ENCODE results near the gene FGGY.

The FGGY gene

DNA sequence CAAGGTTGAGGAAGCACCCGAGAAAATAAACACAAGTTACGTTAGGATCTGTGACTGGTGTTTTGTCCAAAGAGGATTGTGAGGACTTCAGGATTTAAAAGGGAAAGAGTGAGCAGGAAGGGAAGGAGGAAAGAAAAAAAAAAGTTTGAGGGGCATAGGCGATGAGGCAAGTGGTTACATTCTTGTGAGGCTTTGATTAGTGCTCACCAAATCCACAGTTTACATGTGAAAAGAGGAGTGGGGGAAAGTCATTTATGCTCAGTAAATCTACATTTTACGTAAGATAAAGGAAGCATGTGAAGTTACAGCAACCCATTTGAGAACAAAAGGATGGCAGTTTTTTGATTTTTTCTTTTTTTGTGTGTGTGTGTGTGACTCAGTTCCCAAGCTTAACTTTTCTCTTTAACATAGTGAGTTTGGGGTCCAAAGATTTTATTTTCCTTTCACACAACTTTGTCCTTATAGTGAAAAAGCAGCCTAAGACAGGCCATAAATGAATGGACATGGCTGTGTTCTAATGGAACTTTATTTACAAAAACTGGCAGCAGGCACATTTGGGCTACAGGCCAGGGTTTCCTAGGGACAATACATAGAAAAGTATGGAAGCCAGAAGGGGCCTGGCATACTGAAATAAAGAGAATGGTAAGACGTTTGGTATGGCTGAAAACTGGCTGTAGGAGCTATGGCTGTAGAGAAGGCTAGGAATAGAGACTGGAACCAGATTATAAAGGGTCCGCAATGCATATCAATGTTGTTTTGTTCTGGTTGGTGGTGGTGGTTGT is 121.7 kb downstream of the FGGY start:
- no peak for DNase-seq

GRCh38 chr1:59419361-59420140 is 122.7 kb downstream of the FGGY start:
- DNase-seq = no peak

- DNase-seq = no peak
Measured at GRCh38 chr1:59421232-59421920, 124.5 kb downstream of the FGGY start.

DNA sequence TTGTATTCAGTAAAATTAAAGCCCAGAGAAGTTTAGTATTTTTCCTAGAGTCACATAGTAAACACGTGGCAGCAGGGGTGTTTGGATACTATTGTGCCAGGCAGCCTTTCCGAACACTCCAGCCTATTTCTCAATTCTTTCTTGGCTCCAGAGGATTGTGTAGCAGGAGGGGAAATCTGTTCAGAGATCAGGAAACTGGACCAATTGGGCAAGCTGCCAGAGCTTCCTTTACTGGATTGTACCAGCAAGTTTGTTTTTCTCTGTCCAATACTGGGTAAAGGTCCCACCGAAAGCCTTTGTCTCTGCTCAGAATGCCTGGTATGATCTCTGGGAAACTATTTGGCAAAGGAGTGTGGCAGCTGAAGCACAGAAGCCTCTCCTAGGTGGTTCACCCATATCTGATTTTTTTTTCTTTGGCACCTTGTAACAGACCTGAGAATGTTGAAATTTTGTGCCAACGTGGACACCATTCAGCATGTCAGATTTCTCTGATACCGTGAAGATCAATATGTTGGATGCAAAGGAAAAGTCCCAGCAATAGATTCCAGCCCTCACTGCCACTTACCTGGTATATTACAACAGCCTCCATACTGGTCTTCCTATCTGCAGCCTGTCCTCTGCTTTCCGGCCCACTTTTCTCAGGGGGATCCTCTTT is 126.2 kb downstream of the FGGY start:
- DNase-seq = no peak

DNA sequence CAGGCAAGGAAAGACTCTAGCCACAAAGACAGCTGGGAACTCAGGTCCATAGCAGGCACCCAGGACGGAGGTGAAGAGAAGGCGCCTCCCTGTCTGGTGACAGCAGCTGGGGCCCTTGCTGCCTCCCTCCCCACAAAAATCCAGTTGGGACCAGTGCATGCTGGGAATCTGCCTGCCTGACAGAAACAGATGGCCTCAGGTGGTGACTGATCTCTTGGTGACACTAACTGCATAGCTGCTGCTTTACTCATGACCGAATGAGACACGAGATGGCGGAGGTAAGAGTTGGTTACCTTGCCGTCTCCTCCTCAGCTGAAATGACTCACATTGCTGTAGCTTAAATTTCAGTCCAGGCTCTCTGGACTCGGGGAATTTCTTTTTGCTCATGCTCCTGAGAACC is 130.3 kb downstream of the FGGY start:
- DNase-seq = no peak

DNA sequence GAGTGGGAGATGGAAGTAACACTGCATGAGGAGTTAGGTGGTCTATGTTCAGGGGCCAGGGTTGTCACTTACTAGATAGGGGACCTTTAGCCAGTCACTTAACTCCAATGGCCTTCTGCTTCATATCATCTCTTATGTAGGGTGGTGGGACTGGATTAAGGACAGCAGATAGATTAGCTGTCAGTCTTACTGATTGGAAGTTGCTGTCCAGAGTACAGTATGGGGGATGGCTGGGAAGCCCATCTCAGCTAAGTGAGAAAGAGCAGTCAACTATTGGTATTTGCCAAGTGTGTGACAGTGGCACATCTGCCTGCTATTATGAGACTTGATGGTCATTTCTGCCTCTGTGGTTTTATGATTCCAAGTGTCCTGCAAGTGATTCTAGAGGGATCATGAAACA is 130.9 kb downstream of the FGGY start:
- DNase-seq = no peak

- no peak for DNase-seq
Measured at GRCh38 chr1:59428828-59429227, 131.9 kb downstream of the FGGY start.

DNA sequence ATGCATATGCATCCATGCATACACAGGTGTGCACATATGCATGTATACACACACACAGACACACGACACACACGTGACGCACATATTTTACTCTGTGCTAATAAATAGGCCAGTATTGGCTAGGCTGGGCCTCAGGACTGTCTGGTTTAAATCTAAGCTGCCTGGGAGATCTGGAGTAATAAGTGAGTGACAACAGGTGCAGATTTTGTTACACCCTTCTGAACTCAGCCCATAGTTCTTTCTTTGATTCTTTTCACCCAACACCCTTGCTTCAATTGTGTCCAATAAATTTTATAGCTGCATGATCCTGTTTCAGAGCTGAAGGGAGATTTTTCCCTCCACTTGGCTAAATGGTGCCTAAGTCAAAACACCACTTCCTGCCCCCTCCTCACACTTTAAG is 132.8 kb downstream of the FGGY start:
- no peak for DNase-seq

GRCh38 chr1:59431566-59432294 is 134.8 kb downstream of the FGGY start:
- DNase-seq = no peak

DNA sequence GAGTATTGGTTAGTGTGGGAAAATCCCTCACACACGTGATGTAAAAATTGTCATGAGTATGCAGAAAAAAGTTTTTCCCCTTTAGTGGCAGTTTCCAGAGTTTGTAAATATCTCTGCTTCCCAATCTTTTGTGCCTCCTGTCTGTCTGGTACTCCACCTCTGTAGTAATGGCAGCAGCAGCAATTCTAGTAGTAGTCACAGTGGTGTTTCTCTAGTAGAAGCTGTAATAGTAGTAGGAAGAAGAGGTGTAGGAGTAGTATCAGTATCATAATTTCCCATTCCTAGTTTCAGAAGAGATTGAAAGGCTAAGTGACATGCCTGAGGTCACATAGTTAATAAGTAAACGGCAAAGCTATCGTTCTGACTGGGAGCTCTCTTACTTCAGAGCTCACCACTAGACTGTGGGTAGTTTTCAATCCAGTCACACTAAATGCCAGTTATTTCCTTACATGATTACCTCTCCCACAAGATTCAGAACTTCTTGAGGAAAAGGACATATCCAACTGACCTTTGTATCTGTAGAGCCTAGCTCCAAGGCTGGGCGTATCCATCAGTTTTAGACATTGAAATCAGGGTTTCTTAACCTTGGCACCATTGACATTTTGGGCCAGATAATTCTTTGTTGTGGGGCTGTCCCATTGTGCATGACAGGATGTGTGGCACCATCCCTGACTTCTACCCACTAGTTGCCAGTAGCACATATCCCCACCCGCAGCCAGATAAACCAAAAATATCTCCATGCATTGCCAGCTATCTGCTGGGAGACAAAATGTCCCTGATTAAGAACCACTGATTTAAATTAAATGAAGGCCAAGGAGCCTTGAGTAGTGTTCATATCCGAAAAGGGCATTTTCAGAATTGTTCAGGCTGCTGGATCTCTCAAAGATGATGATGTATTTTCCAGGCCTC is 135.9 kb downstream of the FGGY start:
- no peak for DNase-seq

- no peak for DNase-seq
Measured at GRCh38 chr1:59433440-59433813, 136.5 kb downstream of the FGGY start.

DNA sequence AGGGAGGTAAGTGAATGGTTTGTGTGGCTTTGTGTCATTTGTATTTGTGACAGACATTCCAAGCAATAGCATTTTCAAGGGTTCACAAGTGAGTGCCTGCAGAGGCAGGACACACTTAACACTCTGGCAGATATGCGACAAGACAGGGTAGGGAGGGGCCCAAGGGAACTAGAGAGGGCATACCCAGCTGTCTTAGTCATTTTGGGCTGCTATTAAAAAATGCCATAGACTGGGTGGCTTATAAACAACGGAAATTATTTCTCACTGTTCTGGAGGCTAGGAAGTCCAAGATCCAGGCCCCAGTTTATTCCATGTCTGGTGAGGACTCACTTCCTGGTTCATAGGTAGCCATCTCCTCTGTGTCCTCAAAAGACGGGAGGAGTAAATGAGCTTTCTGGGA is 137.4 kb downstream of the FGGY start:
- no peak for DNase-seq

DNA sequence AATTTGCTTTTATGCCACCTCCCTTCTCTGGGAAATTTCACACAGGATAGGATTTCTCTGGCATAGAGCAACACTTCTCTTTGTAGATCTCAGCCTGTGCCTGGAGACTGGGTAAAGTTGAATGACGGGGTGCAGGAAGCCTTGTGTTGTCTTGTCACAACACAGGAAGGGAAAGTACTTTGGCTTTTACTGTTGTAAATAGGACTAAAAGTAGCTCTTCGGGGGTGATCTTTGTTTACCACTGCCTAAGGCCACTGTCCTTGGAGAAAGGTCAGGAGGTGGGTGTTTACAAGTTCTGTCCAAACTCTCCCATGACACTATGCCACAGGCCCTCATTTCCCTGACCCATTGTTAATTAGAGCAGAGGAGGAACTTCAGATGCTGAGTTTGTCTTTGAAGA is 139.7 kb downstream of the FGGY start:
- no peak for DNase-seq

- no peak for DNase-seq
Measured at GRCh38 chr1:59438058-59438560, 141.2 kb downstream of the FGGY start.

- no peak for DNase-seq
Measured at GRCh38 chr1:59442492-59442891, 145.6 kb downstream of the FGGY start.

GRCh38 chr1:59443310-59443709 is 146.4 kb downstream of the FGGY start:
- no peak for DNase-seq

DNA sequence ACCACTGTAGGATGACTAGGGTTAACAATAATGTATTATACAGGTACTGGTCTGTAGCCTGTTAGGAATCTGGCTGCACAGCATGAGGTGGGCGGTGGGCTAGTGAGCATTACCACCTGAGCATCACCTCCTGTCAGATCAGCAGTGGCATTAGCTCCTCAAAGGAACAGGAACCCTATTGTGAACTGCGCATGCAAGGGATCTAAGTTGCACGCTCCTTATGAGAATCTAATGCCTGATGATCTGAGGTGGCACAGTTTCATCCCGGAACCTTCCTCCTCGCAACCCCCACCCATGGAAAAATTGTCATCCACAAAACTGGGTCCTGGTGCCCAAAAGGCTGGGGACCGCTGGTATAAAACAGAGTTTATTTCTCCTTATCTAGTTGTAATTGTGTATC is 147.6 kb downstream of the FGGY start:
- no peak for DNase-seq

- no peak for DNase-seq
Measured at GRCh38 chr1:59445040-59445439, 148.1 kb downstream of the FGGY start.

DNA sequence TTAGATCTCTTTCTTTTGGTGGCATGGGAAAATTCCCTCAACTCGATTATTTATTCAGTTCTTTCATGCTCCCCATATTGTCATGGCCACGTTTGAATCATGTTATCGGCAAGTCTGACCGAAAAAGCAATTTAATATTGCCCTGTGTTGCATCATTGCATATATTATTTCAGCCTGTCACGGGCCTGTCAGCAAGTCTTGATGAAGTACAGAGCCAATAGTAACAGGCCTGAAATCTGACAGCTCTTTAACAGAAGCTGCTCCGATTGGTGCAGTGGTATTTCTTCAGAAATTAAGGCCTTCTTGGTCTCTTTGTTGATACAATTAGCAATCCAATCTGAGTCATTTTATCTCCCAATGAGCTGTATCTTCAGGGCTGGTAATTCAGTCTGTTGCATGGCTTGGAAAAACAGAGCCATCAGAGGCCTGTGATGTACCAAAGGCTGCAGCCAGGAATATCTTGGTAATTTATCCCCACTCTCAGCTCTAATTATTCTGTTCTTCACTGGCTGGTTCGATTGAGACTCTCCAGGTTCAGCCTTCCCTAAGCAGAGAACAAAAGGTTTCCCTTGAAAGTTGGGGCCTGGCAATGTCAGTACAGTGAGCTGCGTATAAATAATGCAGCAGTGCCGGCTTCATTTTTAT is 149.5 kb downstream of the FGGY start:
- DNase-seq = peak; percentile 27

DNA sequence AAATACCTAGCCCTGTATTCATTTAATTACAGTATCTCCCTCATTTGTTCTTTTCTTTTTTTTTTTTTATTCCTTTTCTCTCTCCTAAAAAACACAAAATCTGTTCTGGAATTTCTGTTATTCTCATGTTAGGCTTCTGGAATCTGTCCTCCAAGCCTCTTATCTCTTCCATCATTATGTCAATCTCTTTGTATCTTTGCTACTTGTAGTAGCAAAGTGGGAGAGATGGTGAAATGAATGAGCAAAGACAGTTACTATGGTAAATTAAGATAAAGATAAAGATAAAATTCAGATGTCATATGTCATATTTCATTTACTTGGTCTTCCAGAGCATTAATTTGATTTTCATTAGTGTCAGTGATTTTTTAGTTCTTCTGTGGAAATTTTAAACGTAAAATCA is 155.1 kb downstream of the FGGY start:
- DNase-seq = no peak

- DNase-seq = no peak
Measured at GRCh38 chr1:59452559-59452958, 155.7 kb downstream of the FGGY start.

Data from retina (tissue), 1 donor.